GM21526 (cell line): Measurements from ENCODE around the gene DDX52.
"Not testable (repeated sequence)": the region's sequence is repeated elsewhere in the genome, so short reads cannot be mapped to it uniquely, and the experiment has no call there.

Experiments
- ATAC-seq: cut with Tn5 transposase; IDR thresholded peaks from one replicate; pipeline ENCODE4 v1.9.1; 2021; ENCODE audit warnings: moderate library complexity; ENCODE audit not compliant: unreplicated experiment, low FRiP score

Gene DDX52

DNA sequence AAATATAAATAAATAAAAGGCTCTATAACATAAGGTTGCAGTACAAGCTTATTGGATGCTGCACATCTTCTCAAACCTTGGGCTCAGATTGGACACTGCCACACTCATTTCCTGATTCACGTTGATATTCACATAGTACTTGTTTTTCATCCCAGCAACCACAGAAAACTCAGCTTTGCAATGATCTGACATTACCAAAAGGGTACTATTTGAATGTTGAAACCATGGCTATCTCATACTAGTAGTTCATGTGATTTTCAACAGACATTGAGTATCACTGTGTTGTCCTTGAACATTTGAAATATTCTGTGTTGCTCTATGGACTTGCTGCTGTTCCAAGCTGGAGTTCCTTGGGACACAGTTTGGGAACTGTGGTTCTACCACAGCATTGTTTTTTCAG lies 14.0 kb upstream of the DDX52 start:
- no peak for ATAC-seq

DNA sequence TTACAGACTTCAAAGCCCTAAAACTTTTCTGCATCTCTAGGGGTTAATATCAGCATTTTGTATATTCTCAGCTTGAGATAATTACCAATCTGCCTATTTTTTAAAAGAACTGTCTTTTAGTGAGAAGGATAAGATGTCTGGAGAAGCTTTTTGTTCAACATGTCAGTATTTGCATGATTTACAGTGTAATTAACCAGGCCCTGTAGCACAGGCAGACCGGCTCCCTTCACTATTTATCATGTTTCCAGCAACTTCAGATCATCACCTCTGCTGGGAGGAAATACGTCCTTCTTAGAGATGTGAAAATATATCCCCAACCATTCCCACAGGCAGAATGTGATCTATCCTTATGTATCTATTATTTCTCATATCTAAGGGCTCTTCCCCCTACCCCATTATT lies 8.6 kb upstream of the DDX52 start:
- ATAC-seq, result no peak

DNA sequence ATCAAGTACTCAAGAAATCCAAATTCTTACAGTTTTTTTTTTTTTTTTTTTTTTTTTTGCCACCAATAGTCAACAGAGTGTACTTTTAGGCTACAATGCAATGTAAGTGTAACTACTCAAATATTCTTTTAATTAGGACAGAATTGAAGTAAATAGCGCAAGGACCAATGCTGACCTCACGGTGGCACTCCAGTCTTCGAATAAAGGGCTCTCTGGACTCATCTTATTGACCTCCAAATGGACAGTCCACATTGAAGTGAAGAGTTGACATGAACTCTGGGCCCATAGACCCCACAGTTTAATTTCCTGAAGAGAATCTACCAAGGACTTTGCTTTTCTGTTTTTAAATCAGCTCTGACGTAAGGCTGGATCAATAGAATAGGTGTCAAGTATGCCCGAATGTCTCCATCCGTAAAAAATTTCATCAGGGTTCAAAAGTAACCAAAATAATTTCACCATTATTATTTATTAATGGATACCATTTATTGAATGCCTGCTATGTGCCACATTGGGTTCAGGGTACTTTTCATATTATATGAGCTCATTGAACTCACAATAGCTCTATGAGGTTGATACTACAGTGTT lies 7.3 kb upstream of the DDX52 start:
- no peak for ATAC-seq

DNA sequence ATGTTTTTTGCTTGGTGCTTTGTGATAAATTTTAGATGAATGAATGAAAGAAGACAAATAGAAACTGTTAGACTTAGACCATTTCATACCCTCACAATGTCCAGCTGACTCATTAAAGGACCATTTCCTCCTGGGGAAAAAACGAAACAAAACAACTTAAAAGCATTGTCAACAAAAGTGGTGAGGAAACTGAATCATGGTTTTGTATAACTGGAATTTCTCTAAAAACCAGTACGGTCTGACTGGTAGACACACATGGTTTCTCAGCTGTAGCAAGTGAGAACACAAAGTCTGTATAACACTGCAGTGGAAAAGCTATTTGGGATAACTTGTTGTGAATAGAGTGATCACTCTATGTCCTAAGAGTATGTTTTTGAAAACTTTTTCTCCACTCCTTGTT lies 5.3 kb upstream of the DDX52 start:
- no peak for ATAC-seq

DNA sequence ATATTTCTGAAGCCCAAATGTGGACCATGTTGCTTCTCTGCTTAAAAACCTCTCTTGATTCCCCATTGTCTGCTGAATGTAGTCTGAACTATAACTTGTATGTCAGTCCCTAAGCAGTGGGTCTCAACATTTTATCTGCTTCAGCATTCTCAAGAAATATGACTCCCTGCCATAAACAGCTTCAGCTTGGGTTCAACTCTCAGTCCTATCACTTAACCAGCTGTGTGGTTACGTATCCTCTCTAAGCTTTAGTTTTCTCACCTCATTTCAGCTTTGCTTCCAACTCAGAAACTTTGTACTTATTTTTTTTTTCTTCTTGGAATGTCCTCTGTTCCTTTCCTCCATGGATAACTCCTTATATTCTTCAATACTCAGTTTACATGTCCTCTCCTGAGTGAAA lies 4.6 kb upstream of the DDX52 start:
- ATAC-seq, result no peak

DNA sequence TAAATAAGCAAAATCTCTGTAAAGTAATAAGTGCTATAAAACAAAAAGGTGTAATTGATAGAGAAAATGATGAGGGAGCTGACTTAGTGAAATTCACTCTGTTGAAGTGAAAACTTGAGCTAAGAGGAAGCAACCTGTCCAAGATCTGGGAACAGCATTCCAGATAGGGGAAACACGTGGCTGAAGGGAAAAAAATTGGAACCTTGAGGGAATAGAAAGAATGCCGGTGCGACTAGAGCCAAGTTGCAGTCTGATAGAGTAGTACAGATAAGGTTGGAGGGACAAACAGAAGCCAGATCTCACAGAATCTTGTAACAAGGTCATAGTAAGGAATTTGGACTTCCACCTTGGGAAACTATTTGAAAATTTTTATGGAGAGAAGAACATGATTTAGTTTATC lies 623 bp upstream of the DDX52 start:
- ATAC-seq, result no peak

DNA sequence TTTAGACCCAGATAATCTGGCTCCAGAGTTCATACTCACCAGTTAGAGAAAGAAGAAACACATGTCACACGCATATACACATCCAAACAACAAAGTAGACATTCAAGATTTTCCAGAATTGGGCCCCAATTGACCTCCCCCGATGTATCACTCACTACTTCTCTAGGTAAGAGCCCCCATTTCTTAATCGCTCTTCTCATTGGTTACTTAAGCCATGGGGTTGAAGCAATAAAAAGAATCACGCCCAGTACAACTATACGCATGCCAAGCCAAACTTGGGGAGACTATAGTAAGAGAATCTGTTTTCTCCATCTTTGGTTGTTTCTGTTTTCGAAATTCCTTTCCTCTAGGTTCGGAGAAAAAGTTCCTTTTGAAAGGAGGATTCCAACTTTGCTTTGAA lies 565 bp downstream of the DDX52 start:
- no peak for ATAC-seq

DNA sequence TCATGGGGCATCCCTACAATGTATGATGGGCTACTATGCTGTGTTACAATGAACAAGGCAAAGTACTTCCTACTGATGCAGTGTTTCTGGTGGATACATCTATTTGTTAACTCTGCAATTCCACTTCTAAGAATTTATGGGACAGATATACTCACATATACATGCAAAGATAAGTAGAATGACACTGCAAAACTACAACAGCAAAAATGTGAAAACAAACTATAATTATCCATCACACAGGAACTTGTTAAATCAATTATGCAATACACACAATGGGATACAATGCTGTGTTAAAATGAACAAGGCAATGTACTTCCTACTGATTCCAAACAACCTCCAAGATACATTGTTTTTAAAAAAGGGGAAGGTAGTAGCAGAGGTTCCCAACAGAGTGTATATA lies 3.2 kb downstream of the DDX52 start:
- ATAC-seq, result no peak

DNA sequence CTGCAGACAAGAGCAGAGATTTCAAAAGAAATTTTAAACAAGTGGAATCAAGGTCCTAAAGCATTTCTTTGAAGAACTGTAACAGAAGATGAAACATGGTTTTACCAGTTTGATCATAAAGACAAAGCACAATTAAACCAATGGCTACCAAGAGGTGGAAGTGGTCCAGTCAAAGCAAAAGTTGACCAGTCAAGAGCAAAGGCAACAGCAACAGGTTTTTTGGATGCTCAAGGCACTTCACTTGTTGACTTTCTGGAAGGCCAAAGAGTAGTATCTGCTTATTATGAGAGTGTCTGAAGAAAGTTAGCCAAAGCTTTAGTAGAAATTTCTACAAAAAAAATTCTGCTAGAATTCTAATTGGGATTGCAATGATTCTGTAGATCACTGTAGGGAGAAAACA lies 5.3 kb downstream of the DDX52 start:
- no peak for ATAC-seq

DNA sequence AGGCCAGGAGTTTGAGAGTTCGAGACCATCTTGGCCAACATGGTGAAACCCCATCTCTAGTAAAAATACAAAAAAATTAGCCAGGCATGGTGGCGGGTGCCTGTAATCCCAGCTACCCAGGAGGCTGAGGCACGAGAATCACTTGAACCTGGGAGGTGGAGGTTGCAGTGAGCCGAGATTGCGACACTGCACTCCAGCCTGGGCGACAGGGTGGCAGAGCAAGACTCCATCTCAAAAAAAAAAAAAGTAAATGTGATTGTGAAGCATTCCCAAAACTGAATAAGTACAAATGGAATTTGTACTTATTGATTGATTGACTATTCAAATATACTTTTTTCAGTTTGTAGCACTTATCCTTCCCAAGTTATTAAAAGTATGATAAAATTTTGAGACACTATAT lies 26.8 kb downstream of the DDX52 start:
- ATAC-seq, result not testable (repeated sequence)

DNA sequence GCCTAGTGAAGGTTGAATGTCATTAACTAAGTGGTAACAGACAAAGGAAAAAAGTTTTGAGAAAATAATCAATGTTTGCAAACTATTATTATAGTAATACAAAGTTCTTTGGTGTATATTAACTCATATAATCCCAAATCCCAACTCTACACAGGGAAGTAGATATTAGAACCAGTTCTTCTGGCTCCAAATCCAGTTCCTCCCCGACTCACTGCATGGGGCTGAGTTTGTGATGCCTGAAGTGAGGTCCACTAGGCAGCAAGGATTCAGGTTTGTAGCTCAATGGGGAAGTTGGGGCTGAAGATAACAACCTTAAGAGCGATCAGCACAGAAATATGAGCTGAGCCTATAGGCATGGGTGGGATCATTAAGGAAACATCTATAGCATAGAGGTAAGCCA lies 28.4 kb downstream of the DDX52 start:
- ATAC-seq, result no peak

DNA sequence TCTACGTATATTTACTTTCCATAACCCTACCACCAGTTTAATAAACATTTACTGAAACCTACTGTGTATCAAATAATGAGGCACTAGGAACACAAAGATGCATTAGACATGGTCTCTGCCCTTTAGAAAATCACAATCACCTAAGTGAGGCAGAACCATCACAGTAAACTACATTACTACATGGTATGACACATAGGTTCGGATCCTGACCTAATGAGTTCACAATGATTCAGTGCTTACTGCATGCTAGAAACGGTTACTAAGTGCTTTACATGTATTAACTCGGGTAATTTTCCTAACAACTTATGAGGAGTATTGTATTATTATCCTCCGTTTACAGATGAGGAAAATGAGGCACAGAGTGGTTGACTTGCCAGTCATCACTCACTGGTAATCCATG lies 28.9 kb downstream of the DDX52 start:
- no peak for ATAC-seq

DNA sequence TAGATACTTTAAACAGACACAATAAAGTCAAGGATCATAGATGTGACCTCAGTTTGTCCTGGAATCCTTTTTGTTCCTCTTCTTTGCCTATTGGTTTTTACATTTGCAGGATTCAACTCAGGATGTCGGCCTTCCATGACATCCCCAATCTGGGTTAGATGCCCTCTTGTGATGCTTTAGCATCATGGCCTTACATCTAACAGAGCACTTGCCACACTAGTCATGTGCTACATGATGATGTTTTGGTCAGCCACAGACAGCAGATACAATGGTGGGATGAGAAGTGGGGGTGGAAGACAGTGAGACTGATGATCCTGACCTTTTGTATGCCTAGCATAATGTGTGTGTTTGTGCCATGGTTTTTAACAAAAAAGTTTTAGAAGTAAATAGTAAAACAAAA lies 32.3 kb downstream of the DDX52 start:
- ATAC-seq, result no peak

DNA sequence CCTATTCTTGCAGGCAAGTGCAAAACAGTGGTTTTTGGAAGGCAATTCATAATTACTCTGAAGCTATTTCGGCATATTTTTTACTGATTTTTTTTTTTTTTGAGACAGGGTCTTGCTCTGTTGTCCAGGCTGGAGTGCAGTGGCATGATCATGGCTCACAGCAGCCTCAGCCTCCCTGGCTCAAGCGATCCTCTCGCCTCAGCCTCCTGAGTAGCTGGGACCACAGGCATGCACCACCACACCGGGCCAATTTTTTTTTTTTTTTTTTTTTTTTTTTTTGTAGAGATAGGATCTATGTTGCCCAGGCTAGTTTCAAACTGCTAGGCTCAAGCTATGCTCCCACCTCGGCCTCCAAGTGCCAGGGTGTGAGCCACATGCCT lies 33.2 kb downstream of the DDX52 start:
- ATAC-seq, result not testable (repeated sequence)

DNA sequence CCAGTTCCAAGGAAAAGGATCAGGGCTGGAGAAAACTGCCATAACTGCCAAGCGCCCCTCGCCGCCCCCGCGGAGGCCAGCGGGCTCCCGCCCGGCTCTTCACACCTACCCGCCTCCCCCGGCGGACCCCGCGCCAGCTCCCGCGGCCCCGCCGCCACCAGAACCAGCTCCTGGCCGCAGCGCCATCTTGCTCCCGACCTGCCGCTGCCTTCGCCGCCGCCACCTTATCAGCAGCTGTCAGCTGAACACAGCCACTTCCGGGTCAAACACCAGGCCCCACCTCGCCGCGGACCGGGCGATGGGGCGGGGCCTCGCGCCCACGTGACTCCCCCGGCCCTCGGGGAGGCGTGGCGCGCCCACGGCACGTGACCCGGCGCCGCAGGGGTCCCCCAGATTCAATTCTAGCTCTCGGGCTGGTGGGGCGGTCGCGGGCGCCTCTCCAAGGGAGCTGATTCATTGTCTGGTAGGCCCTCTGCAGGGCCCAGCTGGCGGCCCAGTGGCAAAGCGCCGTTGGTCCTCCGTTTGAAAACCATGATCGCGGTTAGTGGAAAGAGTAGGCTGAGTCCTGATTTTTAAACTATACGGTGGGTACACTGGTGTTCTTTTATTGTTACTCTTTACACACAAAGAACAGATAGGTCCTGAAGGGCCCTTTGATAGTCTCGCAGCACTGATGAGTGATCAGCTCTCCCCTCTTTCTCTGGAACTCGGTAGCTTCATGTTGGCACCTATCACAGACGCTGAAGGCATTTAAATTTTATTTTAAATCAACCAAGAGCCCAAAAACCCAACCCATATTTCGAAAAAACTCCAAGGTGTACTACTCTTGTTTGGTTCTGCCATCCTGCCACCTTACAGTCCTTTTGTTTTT lies 33.8 kb downstream of the DDX52 start, which contains the start of gene SYNRG:
SYNRG (minus strand) TSS at position 249 of the 871 bp plus-strand sequence; CDS start at position 186, 63 bp downstream.
- peak; percentile 75 for ATAC-seq

DNA sequence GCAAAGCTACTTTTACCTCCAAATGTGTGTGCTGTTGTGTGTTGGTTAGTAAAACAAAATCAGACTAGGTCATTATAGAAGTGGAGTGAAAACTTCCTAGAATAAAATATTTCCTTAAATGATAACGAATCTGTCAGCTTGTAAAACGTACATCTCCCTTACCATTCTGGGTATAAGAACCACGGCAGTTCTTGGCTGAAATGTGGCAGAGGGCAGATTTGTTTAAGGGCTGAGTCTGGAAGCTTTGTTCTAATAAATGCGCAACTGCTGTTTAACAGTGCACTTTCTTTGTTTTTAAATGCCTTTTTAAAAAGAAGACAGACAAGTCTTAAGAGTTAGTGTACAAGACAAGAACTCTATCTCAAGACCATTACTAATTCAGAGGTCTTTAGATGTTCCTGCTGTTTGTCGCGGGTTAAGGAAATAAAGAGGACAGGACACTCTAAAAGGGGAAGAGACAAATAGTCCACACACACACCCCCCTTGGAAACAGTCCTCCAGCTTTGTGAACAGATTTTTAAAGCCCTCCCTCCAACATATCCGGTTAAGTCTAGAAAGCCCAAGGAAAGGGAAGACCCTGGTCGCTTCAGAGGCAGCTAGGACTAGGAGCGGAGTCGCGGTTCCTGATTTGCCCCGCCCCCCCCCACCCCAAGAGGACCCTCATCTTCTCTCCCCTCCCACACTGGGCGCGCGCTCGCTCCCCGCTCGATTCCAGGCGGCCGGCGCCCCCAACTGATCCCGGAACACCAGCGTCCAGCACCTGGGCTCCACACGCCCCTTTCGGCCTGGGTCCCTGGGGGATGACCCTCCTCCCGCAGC lies 34.7 kb downstream of the DDX52 start:
- ATAC-seq, result peak; percentile 15

DNA sequence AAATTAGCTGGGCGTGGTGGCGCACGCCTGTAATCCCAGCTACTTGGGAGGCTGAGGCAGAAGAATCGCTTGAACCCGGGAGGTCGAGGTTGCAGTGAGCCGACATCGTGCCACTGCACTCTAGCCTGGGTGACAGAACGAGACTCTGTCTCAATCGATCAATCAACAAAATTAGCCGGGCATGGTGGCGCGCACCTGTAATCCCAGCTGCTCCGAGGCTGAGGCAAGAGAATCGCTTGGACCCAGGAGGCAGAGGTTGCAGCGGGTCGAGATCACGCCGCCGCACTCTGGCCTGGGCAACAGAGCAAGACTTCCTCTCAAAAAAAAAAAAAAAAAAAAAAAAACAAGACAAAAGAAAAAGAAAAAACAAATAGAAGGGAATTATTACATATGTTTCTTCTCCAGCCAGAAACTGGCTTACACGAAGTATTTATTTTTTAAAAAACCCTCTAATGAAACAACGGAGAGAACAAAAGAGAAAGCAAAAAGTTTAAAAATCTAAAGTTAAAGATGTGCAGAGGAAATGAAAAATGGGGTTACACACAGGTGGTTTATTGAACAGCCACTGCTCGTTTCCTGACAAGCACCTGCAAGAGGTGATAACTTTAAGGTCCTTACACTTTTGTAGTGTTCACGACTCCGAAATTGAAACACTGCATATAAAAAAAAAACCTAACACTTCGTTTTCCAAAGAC lies 35.5 kb downstream of the DDX52 start:
- no peak for ATAC-seq

DNA sequence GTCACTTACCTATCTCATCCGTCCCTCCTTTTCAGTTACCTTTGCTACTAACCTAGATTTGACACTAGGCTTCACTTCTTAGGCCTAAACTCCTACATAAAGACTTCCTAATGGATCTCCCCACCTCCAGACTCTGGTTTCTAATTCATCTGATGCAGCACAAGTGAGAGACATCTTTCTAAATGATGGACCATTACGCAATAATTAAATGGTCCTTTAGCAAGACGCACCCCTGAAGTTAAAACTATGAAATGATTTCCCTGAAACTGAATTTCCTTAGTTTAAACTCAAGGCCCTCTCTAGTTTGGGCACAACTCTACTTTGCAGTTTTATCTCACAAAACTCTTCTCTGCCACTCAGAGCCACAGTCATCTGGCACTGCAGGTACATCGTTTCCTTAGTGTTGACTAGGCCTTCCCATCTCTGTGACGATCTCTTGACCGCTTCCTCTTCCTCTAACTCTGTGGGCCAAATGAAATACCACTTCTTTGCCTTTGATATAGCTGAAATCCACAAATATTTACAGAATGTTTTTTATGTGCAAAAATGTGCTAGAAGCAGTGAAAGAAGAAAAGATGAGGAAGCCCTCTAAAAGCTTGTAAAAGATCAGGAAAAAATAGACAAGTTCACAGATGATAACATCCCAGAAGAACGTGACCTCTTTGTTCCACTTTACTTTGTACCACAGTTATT lies 37.3 kb downstream of the DDX52 start:
- no peak for ATAC-seq

DNA sequence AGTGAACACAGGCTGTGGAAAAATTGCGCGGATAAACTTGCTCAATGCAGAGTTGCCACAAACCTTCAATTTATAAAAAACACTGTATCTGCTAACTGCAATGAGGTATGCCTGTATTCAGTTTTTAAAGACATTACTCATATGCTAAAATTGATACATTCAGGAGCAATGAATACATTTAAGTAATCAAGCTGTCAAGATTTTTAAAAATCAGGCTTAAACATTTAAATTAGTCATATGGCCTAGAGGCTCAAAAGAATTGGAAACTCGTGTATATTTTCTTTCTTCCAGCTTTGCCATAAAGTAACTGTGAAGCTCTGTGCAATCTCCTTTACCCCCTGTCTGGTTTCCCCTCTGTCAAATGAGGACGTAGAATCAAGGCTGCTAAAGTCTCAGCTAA lies 38.2 kb downstream of the DDX52 start:
- no peak for ATAC-seq

DNA sequence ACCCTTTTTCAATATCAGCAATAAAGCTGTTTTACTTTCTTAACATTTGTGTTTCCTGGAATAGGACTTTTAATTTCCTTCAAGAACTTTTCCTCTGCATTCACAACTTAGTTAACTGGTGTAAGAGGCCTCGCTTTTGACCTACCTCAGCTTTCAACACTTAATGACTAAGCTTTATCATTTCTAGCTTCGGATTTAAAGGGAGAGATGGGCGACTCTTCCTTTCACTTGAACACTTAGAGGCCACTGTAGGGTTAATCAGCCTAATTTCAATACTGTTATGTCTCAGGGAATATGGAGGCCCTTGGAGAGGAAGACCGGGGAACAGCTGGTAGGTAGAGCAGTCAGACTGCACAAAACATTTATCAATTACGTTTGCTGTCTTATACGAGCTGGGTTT lies 38.7 kb downstream of the DDX52 start:
- no peak for ATAC-seq
